Inflammatory macrophage treated with lipopolysaccharide for 4 hours (primary cell): ENCODE measurements around the gene LYPLA2.
"Not testable (repeated sequence)": the region's sequence is repeated elsewhere in the genome, so short reads cannot be mapped to it uniquely, and the experiment has no call there.

Experiments
- DNase-seq: peaks from one replicate; pipeline ENCODE4 v3.0.0-alpha.2; 2020

The LYPLA2 gene

DNA sequence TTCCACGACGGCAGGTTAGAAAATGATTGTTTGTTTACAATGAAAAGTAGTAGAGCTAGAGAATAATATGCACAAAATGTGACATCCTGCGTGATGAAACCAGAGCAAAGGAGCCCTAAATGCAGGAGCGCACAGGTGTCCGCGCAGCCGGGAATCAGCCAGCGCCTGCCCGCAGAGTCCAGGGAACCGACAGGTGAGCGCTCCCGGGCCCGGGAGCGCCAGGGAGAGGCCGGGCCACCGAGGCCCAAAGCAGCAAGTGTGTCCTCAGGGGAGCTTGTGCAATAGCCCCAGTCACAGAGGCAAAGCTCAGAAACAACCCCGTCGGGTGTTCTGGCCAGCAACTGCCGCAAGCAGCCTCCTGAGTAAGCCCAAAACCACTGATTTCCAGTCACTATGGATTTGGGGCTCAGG, 10.4 kb downstream of the LYPLA2 start:
- DNase-seq = no peak

DNA sequence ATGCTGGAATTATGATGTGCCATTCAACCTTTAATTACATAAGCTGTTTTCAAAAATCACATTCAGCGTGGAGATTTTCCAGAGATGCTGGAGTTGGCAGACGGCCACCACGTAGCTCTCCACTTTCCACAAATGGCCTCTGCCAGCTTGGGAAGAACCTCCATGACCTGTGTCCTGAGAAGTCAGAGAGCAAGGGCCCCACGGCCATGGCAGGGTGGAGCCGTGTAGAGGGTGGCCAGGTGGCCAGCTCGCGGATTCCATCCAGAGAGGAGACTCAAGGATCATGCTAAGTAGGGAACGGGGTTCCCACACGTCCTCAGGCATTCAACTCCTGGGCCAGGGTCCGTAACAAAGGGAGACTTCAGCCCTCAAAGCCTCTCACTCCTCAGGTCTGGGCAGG, 10.9 kb downstream of the LYPLA2 start:
- no peak for DNase-seq

DNA sequence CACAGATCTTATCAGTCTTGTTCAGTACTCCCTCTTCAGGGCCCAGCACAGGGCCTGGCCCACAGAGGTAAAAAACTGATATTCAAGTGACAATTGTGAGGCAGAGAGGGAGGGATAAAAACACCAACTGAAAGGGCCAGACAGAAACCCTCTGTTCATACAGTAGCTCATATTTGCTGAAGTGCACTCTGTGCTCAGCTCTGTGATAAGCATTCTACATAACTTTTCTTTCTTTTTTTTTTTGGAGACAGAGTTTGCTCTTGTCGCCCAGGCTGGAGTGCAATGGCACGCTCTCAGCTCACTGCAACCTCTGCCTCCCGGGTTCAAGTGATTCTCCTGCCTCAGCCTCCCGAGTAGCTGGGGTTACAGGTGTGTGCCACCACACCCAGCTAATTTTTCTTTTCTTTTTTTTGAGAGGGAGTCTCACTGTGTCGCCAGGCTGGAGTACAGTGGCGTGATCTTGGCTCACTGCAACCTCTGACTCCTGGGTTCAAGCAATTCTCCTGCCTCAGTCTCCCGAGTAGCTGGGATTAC, 11.9 kb downstream of the LYPLA2 start:
- not testable (repeated sequence) for DNase-seq

DNA sequence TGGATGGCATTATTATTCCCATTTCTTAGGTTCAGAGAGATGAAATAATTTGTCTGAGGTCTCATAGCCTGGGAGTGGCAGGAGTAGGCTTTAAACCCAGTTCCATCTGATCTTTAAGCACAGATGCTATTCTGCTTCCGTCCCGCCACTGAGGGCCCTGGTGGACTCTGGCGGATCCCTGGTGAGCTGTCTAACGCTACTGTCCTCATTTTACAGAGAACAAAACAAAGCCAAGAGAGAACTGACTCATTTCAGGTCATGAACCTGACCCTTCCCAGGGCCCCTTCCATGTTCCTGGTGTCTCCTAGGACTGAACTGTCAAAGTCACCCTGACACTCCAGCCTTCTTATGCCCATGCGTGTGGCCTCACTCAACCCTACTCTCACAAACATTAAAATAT, 12.7 kb downstream of the LYPLA2 start:
- no peak for DNase-seq

DNA sequence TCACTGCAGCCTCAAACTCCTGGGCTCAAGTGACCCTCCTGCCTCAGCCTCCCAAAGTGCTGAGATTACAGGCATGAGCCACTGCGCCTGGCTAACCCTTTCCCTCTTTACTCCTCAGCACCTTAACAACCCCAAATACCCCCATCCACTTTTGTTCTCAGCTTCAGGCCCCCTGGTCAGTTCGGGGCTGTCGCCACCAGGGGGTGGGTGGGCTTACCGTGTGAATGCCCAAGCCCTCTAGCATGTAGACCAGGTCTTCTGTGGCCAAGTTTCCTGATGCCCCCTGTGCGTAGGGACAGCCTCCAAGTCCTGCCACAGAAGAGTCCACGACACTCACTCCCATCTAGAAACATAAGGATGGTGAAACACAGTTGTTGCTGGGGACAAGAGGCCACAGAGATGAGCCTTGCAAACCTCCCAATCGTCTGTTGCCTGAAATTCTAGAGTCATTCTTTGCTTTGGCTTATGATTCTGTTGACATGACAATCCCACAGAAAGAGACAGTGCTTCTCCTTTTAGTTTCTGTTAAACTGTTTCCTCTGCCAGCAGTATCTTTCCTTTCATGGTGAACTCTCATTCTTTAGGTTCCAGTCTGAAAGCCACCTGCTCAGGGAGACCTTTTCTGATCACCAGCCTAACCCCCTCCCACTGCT, 13.4 kb downstream of the LYPLA2 start:
- peak; percentile 62 for DNase-seq

DNA sequence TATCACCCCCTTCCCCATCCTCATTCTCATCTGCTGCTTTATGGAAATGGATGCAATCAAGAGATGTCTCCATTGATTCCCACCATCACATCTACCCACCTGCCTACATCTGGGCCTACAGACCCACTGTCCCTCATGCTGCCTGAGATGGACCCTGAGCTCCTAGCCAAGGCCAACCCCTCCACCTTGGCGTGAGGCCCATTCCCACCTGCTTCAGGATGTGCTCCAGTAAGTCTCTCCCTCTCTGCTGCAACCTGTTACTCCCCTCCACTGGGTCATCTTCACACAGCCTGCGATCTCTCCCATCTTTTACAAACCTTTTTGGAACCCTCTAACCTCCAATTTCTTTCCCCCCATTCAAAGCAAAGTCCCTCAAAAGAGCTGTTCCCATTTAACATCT, 14.1 kb downstream of the LYPLA2 start:
- DNase-seq = no peak

DNA sequence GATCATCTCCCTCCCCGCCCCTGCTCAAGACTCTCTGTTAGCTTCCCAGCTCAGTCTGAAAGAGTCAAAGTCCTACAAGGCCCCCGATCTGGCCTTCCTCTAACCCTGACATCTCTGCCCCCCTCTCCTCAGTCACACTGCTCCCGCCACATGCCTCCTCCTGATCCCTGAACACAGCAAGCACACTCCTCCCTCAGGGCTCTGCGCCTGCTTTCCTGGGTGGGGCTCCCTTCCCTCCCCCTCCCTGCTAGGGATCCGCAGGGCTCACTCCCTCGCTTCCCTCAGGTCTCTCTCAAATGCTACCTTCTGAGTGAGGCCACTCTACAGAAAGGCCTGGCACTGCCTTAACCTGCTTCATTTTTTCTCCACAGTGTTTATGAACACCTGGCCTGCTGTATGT, 15.3 kb downstream of the LYPLA2 start:
- no peak for DNase-seq

DNA sequence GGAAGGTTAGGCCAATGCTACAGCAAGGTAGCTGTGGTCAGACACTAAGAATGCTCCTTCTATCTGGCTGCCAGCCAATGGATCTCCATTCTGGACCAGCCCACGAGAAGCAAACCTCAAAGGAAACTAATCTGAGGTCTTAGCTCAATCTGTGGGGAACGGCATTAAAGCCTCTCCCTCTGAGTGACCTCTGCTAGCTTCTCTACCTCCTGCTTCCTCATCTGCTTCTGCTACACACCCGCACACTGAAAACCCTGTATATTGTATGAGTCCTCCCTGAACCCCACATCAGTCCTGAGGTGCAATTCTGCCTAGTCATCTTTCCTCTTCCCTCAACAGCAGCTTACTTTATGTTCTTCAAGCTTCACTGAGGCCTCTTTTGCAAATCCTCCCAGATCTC, 16.5 kb downstream of the LYPLA2 start:
- DNase-seq = no peak

DNA sequence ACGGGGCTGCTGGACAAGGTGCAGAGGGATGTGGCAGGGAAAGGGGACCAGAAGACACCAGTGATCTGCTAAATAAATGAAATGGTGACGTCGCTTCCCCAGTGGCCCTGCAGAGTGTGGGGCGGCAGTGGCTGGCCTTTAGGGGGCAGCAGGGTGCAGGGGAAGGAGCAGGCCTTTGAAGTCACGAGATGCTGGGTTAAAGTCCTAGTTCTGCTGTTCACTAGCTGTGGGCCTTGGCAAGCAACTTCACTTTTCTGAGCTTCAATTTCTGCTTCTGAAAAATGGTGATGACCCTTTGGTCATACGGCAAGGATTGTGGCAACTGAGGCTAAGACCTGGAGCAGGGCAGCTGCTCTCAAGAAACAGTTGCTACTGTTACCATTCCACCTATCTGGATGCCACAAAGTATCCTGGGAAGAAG, 18.8 kb downstream of the LYPLA2 start:
- peak; percentile 88 for DNase-seq

DNA sequence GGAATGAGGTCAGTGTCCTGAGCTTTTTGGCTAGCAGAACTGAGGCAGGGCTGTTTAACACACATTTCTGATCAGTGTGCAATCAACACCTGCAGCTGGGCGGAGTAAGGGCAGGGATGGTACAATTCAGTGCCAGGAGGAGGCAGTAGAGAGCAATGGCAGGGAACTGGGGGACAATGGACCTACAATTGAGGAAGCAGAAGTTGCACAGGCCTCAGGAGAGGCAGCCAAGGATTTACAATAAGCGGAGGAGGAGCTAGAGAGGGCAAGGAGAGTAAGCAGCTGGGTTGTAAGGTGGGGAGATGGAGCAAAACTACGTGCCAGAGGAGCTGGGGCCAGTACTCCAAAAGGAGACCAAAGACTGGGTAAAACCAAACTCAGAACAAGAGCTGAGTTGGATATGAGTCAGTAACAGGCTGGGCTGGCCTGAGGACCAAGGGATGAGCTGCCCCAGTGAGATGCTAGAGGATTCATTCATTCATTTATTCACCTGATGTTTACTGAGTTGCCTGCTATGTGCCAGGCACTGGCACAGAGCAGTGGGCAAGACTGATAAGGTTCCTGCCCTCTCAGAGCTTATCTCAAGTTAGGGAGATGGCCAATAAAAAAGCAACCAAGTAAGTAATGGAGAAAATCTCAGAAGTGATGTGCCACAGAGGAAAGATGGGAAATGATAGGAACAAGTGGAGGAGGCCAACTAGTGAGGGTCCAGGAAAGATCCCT, 20.0 kb downstream of the LYPLA2 start:
- peak; percentile 86 for DNase-seq

DNA sequence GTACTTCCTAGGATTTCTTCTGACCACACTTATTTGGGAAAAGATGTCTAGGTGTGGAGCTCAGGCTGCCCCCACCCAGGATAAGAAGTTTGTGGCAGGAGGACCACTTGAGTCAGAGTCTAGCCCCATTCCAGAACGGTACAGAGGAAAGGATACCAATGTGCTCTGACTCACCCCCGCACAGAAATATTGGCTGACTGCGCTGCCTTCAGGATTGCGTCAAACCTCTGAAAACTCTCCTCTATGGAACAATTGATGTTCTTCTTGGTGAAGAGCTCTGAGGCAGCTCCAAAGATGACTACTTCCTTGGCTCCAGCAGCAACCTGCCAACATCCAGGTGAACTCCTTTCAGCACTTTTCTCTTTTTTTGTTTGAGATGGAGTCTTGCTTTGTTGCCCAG, 23.1 kb downstream of the LYPLA2 start:
- DNase-seq = no peak

DNA sequence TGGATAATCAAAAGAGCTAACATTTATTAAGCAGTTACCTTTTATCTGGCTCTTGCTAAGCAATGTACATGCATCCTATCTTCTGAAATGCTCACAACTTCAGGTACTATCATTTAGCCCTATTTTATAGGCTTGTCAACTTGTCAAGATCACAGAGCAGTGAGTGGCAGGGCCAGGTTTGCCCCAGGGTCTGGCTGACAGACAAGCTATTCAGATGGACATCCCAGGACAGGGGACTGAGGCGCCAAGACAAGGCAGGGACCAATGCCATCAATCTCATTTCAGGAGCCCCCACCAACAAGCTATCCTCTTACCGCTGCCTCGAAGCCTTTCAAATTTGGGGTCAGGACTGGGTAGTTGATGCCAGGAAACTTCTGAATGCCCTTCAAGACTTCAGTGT, 25.4 kb downstream of the LYPLA2 start:
- DNase-seq = no peak

DNA sequence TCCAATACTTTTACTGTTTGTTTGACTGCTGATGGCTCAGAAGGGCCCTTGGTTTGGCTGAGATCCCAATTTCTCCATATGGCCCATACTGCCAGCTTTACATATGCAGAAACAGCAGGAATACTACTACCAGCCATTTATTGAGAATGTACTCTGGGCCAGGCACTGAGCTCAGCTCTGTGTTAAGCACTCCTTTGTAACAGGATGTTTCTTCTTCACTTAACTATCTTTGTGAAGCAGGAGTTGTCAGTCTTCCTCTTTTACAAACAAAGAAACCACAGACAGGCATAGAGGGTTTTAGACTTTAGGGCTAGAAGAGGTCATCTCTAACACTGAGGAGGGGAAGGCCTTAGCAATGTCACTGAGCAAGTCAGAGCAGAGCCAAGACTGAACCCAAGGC, 26.0 kb downstream of the LYPLA2 start:
- DNase-seq = no peak

DNA sequence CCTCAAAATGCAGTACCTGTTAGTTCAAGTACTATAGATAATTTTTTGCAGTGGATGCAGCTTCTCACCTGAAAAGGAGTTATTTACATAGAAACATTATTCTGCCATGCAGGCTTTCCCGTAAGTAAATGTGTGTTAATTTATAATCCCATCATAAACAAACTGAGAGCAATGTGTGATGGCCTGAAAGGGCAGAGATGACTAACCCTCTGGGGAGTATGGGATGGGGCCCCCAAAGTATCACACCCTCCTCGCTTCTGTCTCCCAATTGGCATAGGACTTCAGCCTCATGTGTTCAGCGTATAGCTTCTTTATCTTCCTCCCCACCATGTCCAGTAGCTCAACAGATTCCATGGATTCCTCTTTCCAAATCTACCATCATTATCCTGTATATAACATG, 26.7 kb downstream of the LYPLA2 start:
- no peak for DNase-seq

DNA sequence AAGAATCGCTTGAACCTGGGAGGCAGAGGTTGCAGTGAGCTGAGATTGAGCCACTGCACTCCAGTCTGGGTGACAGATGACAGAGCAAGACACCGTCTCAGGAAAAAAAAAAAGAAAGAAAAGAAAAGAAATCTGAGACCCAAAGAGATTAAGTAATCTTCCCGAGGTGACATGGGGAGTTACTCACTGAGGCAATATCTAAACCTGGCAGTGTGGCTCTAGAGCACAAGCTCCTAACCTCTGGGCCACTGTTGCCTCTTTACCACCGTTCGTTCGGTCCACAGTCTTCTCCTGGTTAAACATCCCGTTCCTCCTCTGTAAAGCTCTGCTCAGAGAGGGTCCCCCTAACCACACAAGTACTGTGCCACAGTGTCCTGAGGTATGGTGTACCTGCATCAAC, 32.8 kb downstream of the LYPLA2 start:
- no peak for DNase-seq

DNA sequence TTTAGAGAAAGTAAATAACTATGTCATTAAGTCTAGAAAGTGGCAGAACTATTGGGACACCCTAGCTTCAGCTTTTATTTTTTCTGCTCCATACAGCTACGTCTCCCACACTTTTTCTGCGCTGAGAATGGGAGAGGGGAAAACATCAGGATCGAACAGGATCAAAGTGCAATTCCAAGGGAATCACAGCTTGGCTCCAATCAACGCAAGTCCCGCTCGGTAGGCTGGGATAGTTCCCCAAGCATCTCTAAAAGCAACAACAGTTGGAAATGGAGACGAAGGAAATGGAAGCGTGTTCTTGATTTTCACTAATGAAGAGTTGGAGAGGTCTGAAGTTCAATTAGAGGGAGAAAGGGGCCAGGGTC, 33.7 kb downstream of the LYPLA2 start:
- DNase-seq = no peak

DNA sequence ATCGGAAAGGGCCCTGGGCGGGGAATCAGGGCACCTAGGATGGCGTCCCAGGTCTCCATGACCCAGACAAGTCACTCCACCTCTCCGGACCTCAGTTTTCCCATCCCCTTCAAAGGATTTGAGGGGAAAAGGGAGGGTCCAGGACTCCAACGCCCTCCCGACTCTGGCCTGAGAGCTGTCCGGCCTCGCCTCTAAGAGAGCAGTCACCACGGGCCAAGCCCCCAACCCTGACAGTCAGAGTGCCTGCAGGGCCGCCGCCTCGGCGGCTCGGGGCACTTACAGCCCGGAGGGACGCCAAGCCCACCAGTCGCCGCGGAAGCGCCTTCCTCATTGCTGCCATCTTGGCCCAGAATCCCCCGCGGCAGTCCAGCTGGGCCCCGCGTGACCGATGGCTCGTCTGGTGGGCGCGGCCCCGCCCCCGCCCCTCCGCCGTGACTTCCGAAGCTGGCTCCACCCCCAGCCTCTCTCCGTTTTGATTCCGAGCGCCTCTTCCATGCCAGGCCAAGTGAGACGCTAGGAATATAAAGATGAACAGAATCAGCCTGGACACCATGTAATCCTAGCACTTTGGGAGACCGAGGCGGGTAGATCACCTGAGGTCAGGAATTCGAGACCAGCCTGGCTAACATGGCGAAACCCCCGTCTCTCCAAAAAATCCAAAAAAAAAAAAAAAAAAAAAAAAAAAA, 34.3 kb downstream of the LYPLA2 start, which contains the start of gene HMGCL:
Gene HMGCL, minus strand, starts transcription at position 354 of the 686 bp plus-strand sequence. Its CDS starts 14 bp downstream, at position 340.
- DNase-seq = peak; percentile 95

DNA sequence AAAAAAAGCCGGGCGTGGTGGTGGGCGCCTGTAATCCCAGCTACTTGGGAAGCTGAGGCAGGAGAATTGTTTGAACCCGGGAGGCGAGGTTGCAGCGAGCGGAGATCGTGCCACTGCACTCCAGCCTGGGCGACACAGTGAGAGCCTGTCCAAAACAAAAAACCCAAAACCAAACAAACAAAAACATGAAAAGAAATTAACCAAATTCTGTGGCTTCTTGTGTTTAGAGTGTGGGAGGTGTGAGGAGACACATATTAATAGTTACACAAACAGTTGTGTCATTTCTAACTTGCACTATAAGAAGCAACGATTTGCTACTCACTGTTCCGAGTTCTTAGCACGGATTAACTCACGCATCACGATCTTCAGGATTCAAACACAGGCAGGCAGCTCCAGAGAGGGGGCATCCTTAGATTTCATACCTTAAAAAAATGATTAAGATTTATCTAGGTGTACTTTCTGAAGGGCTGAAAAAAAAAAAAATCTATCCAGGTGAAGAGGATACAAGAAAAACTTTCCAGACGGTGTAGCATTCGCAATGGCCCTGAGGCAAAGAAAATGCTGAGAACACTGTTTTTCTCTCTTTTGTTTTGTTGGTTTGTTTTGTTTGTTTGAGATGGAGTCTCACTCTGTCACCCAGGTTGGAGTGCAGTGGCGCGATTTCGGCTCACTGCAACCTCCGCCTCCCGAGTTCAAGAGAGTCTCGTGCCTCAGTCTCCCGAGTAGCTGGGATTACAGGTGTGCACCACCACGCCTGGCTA, 35.0 kb downstream of the LYPLA2 start:
- DNase-seq = peak; percentile 39

DNA sequence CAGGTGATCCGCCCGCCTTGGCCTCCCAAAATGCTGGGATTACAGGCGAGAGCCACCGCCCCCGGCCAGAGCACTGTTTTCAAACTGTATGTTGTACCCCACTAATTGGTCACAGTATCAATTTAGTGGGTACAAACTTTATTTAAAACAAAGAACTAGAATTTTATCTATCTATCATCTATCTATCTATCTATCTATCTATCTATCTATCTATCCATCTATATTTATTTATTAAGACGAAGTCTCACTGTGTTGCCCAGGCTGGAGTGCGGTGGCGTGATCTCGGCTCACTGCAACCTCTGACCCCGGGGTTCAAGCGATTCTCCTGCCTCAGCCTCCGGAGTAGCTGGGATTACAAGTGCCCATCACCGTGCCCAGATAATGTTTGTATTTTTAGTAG, 35.6 kb downstream of the LYPLA2 start:
- DNase-seq = not testable (repeated sequence)

DNA sequence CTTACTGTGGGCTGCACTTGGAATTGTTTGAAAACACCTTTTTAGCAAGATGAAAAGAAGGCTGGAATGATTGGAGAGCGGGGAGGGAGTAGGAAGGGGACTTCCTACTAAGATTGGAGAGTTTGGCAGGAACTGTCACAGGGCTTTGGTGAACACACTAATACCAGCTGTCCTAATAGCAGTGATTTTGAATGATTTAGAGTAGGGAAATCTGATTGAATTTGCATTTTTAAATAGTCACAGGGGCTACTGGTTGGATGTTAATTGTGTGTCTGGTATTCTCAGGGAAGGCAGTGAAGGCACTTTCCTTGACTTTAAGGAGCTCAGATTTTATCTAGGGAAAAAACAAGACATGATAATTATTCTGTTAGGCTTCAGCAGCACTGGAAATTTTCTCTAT, 36.8 kb downstream of the LYPLA2 start:
- DNase-seq = no peak

DNA sequence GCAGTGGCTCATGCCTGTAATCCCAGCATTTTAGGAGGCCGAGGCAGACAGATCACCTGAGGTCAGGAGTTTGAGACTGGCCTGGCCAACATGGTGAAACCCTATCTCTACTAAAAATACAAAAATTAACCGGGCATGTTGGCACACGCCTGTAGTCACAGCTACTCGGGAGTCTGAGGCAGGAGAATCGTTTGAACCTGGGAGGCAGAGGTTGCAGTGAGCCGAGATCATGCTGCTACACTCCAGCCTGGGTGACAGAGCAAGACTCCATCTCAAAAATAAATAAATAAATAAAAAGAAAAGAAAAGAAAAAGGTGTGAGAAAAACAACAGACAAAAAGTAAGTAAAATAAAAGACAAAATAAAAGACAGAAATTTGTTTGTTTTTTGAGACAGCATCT, 43.2 kb downstream of the LYPLA2 start:
- DNase-seq = not testable (repeated sequence)

DNA sequence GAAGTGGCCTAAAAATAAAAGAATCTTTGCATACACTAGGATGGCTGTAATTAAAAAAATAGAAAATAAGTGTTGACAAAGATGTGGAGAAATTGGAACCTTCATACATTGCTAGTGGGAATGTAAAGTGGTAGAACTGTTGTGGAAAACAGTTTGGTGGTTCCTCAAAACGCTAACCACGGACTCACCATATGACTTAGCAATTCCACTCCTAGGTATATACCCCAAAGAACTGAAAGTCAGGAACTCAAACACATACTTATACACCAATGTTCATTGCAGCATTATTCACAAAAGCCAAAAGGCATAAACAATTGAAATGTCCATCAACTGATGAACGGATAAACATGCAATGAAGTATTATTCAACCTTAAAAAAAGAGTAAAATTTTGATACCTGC, 45.1 kb downstream of the LYPLA2 start:
- peak; percentile 36 for DNase-seq

DNA sequence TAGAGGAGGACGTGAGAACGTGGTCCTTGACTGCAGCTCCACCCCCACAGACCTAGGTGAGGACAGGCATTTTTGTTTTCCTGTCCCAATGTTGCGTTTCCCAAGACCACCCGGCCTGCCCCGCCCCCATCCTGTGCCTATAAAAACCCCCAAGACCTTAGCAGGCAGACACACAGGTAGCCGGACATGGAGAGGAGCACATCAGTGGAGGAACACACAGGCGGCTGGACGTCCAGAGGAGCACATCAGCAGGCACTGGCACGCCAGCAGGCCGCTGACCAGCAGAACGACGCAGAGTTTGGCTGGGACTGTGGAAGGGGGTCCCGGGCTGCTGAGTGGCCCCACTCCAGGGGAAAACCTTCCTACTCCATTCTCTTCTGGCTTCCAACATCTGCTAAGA, 47.0 kb downstream of the LYPLA2 start:
- no peak for DNase-seq
